ENCODE measurements around the gene SRRM5. TPM values are rescaled to one million over a fixed set of nuclear protein-coding genes. Genes with fewer than 3 reads are reported as not detected.

The SRRM5 gene
- total and polyA plus RNA-seq, 2 of the 13 experiments (the other 11 are each of a cell fraction or from before 2014, with no cell fraction given), result 0.11 to 0.16 TPM

DNA sequence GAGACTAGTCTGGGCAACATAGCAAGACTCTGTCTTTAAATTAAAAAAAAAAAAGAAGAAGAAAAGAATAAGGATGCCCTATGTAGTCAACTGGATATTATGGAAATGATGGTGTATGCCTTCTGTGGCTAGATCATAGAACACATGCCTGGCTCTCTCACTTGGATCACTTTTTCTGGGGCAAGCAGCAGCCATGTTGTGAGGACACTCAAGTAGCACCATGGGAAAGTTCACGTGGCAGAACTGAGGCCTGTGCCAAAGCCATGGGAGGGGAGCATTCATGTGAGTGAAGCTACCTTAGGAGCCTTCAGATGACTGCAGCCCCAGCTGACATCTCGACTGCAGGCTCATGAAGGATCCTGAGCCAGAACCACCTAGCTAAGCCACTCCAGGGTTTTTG is 46.1 kb downstream of the SRRM5 start (continued):
- TF ChIP-seq ZNF570 (CRISPR knock-in tag; IDR thresholded peaks at IDR 0.05; ENCODE audit: borderline replicate concordance) (no peak), FOXA1 (IDR thresholded peaks at IDR 0.05) (no peak), FOXA1 (CRISPR knock-in tag; IDR thresholded peaks at IDR 0.05) (no peak), U2AF1 (optimal IDR thresholded peaks at IDR 0.05; ENCODE audit: low read depth, low read length) (no peak)

DNA sequence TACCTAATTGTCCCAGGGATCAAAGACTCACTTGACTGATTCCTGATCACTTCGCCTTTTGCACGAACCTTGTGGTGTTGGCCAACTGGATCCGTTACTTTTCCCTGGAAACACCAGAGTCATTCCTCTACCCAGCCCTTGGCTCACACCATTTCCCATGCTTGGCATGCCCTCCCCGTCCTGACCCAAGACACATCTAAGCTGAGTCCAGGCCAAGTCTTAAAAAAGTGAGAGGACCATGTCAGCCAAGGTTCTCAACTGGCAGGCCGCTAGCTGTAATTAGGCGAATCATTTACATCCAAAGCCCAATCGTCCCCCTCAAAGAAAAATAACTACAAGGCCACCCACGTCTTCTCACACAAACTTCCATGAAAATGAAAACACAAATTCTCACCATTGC is 46.6 kb downstream of the SRRM5 start:
- POLR2A ChIA-PET, result no interaction called here
- H2AFZ ChIP-seq (ENCODE audit: low read length), result no peak overlapping the region
- no peak for DNase-seq (ENCODE audit: low spot score)
- TF ChIP-seq, protein P1, sequence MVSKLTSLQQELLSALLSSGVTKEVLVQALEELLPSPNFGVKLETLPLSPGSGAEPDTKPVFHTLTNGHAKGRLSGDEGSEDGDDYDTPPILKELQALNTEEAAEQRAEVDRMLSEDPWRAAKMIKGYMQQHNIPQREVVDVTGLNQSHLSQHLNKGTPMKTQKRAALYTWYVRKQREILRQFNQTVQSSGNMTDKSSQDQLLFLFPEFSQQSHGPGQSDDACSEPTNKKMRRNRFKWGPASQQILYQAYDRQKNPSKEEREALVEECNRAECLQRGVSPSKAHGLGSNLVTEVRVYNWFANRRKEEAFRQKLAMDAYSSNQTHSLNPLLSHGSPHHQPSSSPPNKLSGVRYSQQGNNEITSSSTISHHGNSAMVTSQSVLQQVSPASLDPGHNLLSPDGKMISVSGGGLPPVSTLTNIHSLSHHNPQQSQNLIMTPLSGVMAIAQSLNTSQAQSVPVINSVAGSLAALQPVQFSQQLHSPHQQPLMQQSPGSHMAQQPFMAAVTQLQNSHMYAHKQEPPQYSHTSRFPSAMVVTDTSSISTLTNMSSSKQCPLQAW (CRISPR knock-in tag; IDR thresholded peaks at IDR 0.05), result no peak
- TF ChIP-seq, protein P2, sequence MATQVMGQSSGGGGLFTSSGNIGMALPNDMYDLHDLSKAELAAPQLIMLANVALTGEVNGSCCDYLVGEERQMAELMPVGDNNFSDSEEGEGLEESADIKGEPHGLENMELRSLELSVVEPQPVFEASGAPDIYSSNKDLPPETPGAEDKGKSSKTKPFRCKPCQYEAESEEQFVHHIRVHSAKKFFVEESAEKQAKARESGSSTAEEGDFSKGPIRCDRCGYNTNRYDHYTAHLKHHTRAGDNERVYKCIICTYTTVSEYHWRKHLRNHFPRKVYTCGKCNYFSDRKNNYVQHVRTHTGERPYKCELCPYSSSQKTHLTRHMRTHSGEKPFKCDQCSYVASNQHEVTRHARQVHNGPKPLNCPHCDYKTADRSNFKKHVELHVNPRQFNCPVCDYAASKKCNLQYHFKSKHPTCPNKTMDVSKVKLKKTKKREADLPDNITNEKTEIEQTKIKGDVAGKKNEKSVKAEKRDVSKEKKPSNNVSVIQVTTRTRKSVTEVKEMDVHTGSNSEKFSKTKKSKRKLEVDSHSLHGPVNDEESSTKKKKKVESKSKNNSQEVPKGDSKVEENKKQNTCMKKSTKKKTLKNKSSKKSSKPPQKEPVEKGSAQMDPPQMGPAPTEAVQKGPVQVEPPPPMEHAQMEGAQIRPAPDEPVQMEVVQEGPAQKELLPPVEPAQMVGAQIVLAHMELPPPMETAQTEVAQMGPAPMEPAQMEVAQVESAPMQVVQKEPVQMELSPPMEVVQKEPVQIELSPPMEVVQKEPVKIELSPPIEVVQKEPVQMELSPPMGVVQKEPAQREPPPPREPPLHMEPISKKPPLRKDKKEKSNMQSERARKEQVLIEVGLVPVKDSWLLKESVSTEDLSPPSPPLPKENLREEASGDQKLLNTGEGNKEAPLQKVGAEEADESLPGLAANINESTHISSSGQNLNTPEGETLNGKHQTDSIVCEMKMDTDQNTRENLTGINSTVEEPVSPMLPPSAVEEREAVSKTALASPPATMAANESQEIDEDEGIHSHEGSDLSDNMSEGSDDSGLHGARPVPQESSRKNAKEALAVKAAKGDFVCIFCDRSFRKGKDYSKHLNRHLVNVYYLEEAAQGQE (IDR thresholded peaks at IDR 0.05; ENCODE audit: borderline replicate concordance in 1 of 2, low read depth in 1 of 2, low read length in 2 of 2), result no peak
- TF ChIP-seq HOXA9 (CRISPR knock-in tag; IDR thresholded peaks at IDR 0.05; ENCODE audit: borderline replicate concordance) (no peak), CBX5 (CRISPR knock-in tag; IDR thresholded peaks at IDR 0.05; ENCODE audit: borderline replicate concordance) (no peak), FOSL2 (CRISPR knock-in tag; IDR thresholded peaks at IDR 0.05) (no peak), POLR2AphosphoS2 (IDR thresholded peaks at IDR 0.05; ENCODE audit: low read depth, low read length) (no peak), ZNF24 (IDR thresholded peaks at IDR 0.05) (no peak), MBD4 (IDR thresholded peaks at IDR 0.05; ENCODE audit: borderline replicate concordance, low read length) (no peak), FOXC1 (CRISPR knock-in tag; IDR thresholded peaks at IDR 0.05; ENCODE audit: borderline replicate concordance) (no peak), ZFP36L1 (CRISPR knock-in tag; IDR thresholded peaks at IDR 0.05) (no peak)
- TF ChIP-seq, protein P3, sequence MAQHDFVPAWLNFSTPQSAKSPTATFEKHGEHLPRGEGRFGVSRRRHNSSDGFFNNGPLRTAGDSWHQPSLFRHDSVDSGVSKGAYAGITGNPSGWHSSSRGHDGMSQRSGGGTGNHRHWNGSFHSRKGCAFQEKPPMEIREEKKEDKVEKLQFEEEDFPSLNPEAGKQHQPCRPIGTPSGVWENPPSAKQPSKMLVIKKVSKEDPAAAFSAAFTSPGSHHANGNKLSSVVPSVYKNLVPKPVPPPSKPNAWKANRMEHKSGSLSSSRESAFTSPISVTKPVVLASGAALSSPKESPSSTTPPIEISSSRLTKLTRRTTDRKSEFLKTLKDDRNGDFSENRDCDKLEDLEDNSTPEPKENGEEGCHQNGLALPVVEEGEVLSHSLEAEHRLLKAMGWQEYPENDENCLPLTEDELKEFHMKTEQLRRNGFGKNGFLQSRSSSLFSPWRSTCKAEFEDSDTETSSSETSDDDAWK (CRISPR knock-in tag; IDR thresholded peaks at IDR 0.05), result no peak

More for the DNA sequence above, 46.6 kb downstream of the SRRM5 start:
- no peak overlapping the region for H3K4me2 ChIP-seq (ENCODE audit: low read depth, low read length)
- no peaks in the 10 kb centered on the region for H4K20me1 ChIP-seq (ENCODE audit: insufficient read depth, low read length)
- no peaks in the 10 kb centered on the region for H3K4me1 ChIP-seq (ENCODE audit: insufficient read depth, low read length)
- in situ Hi-C loops (cut with HindIII; ENCODE audit: extremely low pct_ligation_motif_present, low pct_unique_long_range_greater_than_20kb) (no loop called here), intact Hi-C loops (cut with micrococcal nuclease; ENCODE audit: unreplicated experiment) (no loop called here)
- no TSS peak for BruUV-seq (replicated peaks)
- no peak for ATAC-seq
- 85% methylated on average over 8 of the region's 8 CpGs for WGBS (ENCODE audit: low lambda C conversion rate)
- no peak overlapping the region for H3K4me3 ChIP-seq (replicated peaks in 1 of 3; ENCODE audit: insufficient read depth in 1 of 3, low read depth in 2 of 3, low read length in 3 of 3)
- no peak overlapping the region for H3K27ac ChIP-seq (ENCODE audit: extremely low read length, insufficient read depth, low read length)
- H3K36me3 ChIP-seq (replicated peaks in 1 of 2; ENCODE audit: control insufficient read depth in 1 of 2, insufficient read depth in 2 of 2, low read length in 2 of 2), result no peaks in the 10 kb centered on the region
- no peaks in the 10 kb centered on the region for H3K79me2 ChIP-seq (ENCODE audit: insufficient read depth, low read length)
- H3K9me3 ChIP-seq (ENCODE audit: low read length), result no peaks in the 10 kb centered on the region
- no peaks in the 10 kb centered on the region; a peak in 1 of 5 replicates for H3K27me3 ChIP-seq (ENCODE audit: control insufficient read depth in 1 of 2, insufficient read depth in 2 of 2, low read length in 2 of 2)
- no peak overlapping the region for H3K9ac ChIP-seq (ENCODE audit: insufficient read depth, low read depth, low read length)
- CTCF ChIA-PET (ENCODE audit: low intra/inter-chr PET ratio, low total read pairs), result no interaction called here
- FAIRE-seq, result no peak

All from HepG2 (cell line).